ENCODE data around the gene FOXN3. TPM values are rescaled to one million over a fixed set of nuclear protein-coding genes. Genes with fewer than 3 reads are reported as not detected.

FOXN3 gene
- total RNA-seq, 2 donors from 2014 or later: 141 to 150 TPM

- H3K27ac ChIP-seq: no peak overlapping the region
- ATAC-seq (ENCODE audit: insufficient number of reproducible peaks, low FRiP score, low read depth): no peak
- no peak overlapping the region for H3K4me3 ChIP-seq
- H3K9me3 ChIP-seq: no peaks in the 10 kb centered on the region
- no peaks in the 10 kb centered on the region for H3K27me3 ChIP-seq (replicated peaks; ENCODE audit: insufficient read depth)
- H3K4me1 ChIP-seq (ENCODE audit: control insufficient read depth in 1 of 2, low read depth in 2 of 2): peaks cover 9 to 39% of the 10 kb centered on the region in 2 donors
- no peak for DNase-seq (ENCODE audit: low spot score)
- no peak for TF ChIP-seq CTCF (IDR thresholded peaks at IDR 0.05)
- H3K36me3 ChIP-seq: no peaks in the 10 kb centered on the region
Measured at GRCh38 chr14:89232265-89233070, 184.6 kb downstream of the FOXN3 start.

GRCh38 chr14:89231426-89232113 is 185.5 kb downstream of the FOXN3 start:
- no peaks in the 10 kb centered on the region for H3K9me3 ChIP-seq
- no peak overlapping the region for H3K27ac ChIP-seq
- ATAC-seq (ENCODE audit: insufficient number of reproducible peaks, low FRiP score, low read depth) (no peak), DNase-seq (ENCODE audit: low spot score) (no peak)
- H3K27me3 ChIP-seq (replicated peaks; ENCODE audit: insufficient read depth): no peaks in the 10 kb centered on the region
- H3K4me3 ChIP-seq: no peak overlapping the region
- no peak for TF ChIP-seq CTCF (IDR thresholded peaks at IDR 0.05)
- peaks cover 11 to 37% of the 10 kb centered on the region in 2 donors for H3K4me1 ChIP-seq (ENCODE audit: control insufficient read depth in 1 of 2, low read depth in 2 of 2)
- H3K36me3 ChIP-seq: no peaks in the 10 kb centered on the region

GRCh38 chr14:89228921-89229639 is 188.0 kb downstream of the FOXN3 start:
- peak overlapping the region; percentile 73 to 83 for H3K27ac ChIP-seq
- TF ChIP-seq CTCF (IDR thresholded peaks at IDR 0.05): no peak
- no peaks in the 10 kb centered on the region for H3K9me3 ChIP-seq
- H3K4me1 ChIP-seq (ENCODE audit: control insufficient read depth in 1 of 2, low read depth in 2 of 2): peaks cover 20 to 40% of the 10 kb centered on the region in 2 donors
- ATAC-seq (ENCODE audit: insufficient number of reproducible peaks, low FRiP score, low read depth): no peak
- no peaks in the 10 kb centered on the region for H3K36me3 ChIP-seq
- H3K27me3 ChIP-seq (replicated peaks; ENCODE audit: insufficient read depth): no peaks in the 10 kb centered on the region
- DNase-seq (ENCODE audit: low spot score): no peak
- H3K4me3 ChIP-seq: no peak overlapping the region

GRCh38 chr14:89227496-89227836 is 189.6 kb downstream of the FOXN3 start:
- H3K36me3 ChIP-seq: no peaks in the 10 kb centered on the region
- no peak for TF ChIP-seq CTCF (IDR thresholded peaks at IDR 0.05)
- H3K27ac ChIP-seq: peak overlapping the region; percentile 73 to 83
- no peak for DNase-seq (ENCODE audit: low spot score)
- no peaks in the 10 kb centered on the region for H3K27me3 ChIP-seq (replicated peaks; ENCODE audit: insufficient read depth)
- no peaks in the 10 kb centered on the region for H3K9me3 ChIP-seq
- H3K4me3 ChIP-seq: no peak overlapping the region
- no peak for ATAC-seq (ENCODE audit: insufficient number of reproducible peaks, low FRiP score, low read depth)
- peaks cover 20 to 40% of the 10 kb centered on the region in 2 donors for H3K4me1 ChIP-seq (ENCODE audit: control insufficient read depth in 1 of 2, low read depth in 2 of 2)
